Erythroblast (primary cell): ENCODE measurements around the gene WDCP.
A peak's percentile ranks its signal among the peaks of the same experiment; 100 is the strongest.

Source experiments
- GATA1 ChIP-seq: IDR thresholded peaks from 2 replicates; pipeline ENCODE4 v1.6.1; 2011; ENCODE audit warnings: low read depth, mild to moderate bottlenecking, control low read depth, low read length, moderate library complexity
- POLR2A ChIP-seq: IDR thresholded peaks from 2 replicates; pipeline ENCODE4 v1.6.1; 2011; ENCODE audit warnings: mild to moderate bottlenecking, low read length

DNA sequence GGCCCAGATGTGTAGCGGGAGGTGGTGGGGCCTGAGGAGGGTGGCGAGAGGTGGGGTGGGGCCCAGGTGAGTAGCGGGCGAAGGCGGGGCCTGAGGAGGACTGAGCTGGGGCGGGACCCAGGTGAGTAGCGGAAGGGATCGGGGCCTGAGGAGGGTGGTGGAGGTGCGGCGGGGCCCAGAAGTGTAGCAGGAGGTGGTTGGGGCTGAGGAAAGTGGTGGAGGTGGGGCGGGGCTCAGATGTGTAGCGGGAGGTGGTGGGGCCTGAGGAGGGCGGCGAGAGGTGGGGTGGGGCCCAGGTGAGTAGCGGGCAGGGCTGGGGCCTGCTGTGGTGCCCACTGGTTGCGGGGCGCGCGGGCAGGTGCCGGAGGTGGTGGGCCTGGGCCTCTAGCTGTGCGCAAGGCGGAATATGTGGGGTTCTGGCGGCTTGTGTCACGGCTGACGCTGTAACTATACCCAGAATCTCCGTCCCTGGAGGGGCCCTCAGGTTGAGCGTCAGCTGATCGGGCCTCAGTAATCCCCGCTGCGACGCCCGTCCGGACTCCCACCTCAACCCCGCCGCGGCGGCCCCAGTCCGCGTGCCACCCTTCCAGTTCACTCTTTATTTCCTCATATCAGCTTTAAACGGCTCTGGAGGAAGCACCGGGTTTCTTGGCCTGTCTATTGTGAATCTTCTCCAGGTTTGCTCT, 29.8 kb upstream of the WDCP start:
- TF ChIP-seq POLR2A (peak; percentile 27), GATA1 (no peak)
